Measurements from ENCODE around the gene LMNTD2.

DNA sequence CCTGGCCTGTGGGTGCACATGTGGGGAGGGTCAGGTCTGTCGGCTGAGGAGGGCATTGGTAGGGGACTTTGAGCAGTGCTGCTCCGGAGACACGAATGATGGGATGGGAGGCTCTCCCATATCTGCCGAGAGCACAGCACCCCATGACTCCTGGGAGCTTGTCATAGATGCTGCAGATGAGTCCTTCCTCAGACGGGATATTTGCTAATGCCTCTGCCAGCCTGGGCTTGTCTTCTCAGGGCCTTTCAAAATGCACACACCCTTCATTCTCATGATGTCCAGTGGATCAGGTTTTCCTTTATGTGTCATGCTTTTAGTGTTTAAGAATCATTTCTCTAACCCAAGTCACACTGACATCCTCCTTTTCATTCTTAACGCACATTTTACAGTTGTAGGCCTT lies 45.4 kb downstream of the LMNTD2 start:
- TF ChIP-seq EZH2 (IDR thresholded peaks at IDR 0.05), result no peak
- no peak for TF ChIP-seq POLR2AphosphoS5 (IDR thresholded peaks at IDR 0.05; ENCODE audit: borderline replicate concordance, low read depth, low read length)
